Measurements from ENCODE around the gene ST8SIA5. TPM values are rescaled to one million over a fixed set of nuclear protein-coding genes. Genes with fewer than 3 reads are reported as not detected.

ST8SIA5 gene
- total and polyA plus RNA-seq, 9 of the 15 experiments (the other 6 are each of a cell fraction or from before 2014, with no cell fraction given): 0.03 to 0.33 (median 0.06) TPM; not detected in 5

- TF ChIP-seq FOXO4 (CRISPR knock-in tag; IDR thresholded peaks at IDR 0.05): no peak
- TF ChIP-seq ZEB2 (IDR thresholded peaks at IDR 0.05): no peak
These were observed 35.5 kb downstream of the ST8SIA5 start (continued) for GRCh38 chr18:46721331-46721730.

GRCh38 chr18:46720521-46720920 lies 36.3 kb downstream of the ST8SIA5 start:
- H3K9ac ChIP-seq (ENCODE audit: insufficient read depth in 1 of 2, low read depth in 2 of 2, low read length in 2 of 2): no peak overlapping the region
- H2AFZ ChIP-seq (ENCODE audit: low read depth, low read length): no peak overlapping the region
- FAIRE-seq (no peak), ATAC-seq (no peak), DNase-seq (ENCODE audit: extremely low read depth in 1 of 4, low spot score in 3 of 4) (no peak)
- no peaks in the 10 kb centered on the region for H3K36me3 ChIP-seq (ENCODE audit: control insufficient read depth, insufficient read depth, low read length)
- no peaks in the 10 kb centered on the region for H3K9me3 ChIP-seq (replicated peaks; ENCODE audit: control insufficient read depth, insufficient read depth, low read depth, low read length)
- H3K9me1 ChIP-seq (ENCODE audit: control insufficient read depth, insufficient read depth, low read length): no peaks in the 10 kb centered on the region
- no peak overlapping the region for H3K4me2 ChIP-seq (ENCODE audit: insufficient read depth, low read length)
- ChIA-PET CTCF (ENCODE audit: low intra/inter-chr PET ratio) (no interaction called here), POLR2A (no interaction called here)
- peaks cover 0 to 28% of the 10 kb centered on the region in 2 experiments; a peak in 2 of 5 replicates for H3K27me3 ChIP-seq (ENCODE audit: control insufficient read depth in 2 of 2, insufficient read depth in 2 of 2, low read length in 2 of 2)
- 0% methylated on average over 3 of the region's 3 CpGs for WGBS (ENCODE audit: insufficient coverage, low coverage, missing lambda C conversion rate)
- H3K4me3 ChIP-seq: no peak overlapping the region
- no peaks in the 10 kb centered on the region for H4K20me1 ChIP-seq (replicated peaks; ENCODE audit: control insufficient read depth, insufficient read depth, low read length)
- no peaks in the 10 kb centered on the region for H3K79me2 ChIP-seq (ENCODE audit: control insufficient read depth, insufficient read depth, low read length)
- TF ChIP-seq ZNF12 (CRISPR knock-in tag; IDR thresholded peaks at IDR 0.05) (no peak), TAF9B (IDR thresholded peaks at IDR 0.05; ENCODE audit: partially characterized antibody) (no peak), E2F5 (CRISPR knock-in tag; IDR thresholded peaks at IDR 0.05) (no peak)
- in situ Hi-C loops (cut with MboI) (loop anchor here (10.0 kb wide), 1 partner anchor 304 kb away; no protein-coding TSS in a partner anchor), intact Hi-C loops (cut with micrococcal nuclease) (no loop called here)
- no TSS peak for BruUV-seq (replicated peaks)
- H3K27ac ChIP-seq (ENCODE audit: extremely low read depth, low read depth, low read length): no peak overlapping the region
- no peaks in the 10 kb centered on the region for H3K4me1 ChIP-seq (replicated peaks in 1 of 2; ENCODE audit: control insufficient read depth in 2 of 2, insufficient read depth in 2 of 2, low read length in 2 of 2)
